HG03457 (cell line): ENCODE measurements around the gene PEA15.

Experiments used
- ATAC-seq: cut with Tn5 transposase; IDR thresholded peaks from one replicate; pipeline ENCODE4 v1.9.1; 2021; ENCODE audit warnings: moderate number of reproducible peaks; ENCODE audit not compliant: unreplicated experiment

PEA15 gene

GRCh38 chr1:160178731-160179130 is 26.5 kb upstream of the PEA15 start:
- no peak for ATAC-seq

GRCh38 chr1:160179336-160179735 is 25.8 kb upstream of the PEA15 start:
- no peak for ATAC-seq

DNA sequence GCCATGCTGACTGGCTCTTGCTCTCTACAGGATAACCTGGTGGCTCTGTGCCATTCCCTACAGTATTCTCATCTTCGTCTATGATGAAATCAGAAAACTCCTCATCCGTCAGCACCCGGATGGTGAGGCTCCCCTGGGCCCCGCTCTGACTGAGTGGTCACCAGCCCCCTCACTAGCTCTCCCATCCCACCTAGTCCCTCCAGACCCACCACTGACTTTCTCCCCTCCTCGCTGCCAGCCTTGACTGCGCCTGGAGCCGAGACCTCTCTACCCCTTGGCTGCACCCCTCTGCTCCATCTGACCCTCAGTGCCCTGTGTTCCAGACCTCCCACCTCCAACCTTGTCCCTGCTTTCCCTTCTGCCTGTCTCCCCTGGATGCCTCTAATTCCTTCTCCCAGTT is 18.9 kb upstream of the PEA15 start:
- ATAC-seq: no peak

- no peak for ATAC-seq
Observed at GRCh38 chr1:160186729-160187128, 18.5 kb upstream of the PEA15 start.

DNA sequence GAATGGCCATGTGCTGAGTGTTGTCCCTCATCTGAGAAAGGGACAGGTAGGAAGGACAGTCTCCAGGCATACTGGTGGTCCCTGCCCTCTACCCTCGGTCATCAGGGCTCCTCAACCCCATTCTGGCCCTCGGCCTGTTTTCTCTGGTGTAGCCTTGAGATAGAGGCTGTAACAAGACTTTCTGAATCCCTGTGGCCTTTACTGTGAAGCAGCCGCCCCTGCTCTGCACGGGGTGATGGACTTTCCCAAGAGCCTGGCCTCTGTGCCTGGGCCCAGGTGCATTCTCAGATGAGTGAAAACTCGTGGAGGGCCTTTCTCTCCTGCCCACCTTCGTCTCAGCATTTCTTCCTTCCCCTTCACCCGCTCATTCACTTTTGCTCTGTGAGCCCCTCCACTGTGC is 17.8 kb upstream of the PEA15 start:
- ATAC-seq: no peak

- ATAC-seq: no peak
Observed at GRCh38 chr1:160188341-160188740, 16.8 kb upstream of the PEA15 start.

DNA sequence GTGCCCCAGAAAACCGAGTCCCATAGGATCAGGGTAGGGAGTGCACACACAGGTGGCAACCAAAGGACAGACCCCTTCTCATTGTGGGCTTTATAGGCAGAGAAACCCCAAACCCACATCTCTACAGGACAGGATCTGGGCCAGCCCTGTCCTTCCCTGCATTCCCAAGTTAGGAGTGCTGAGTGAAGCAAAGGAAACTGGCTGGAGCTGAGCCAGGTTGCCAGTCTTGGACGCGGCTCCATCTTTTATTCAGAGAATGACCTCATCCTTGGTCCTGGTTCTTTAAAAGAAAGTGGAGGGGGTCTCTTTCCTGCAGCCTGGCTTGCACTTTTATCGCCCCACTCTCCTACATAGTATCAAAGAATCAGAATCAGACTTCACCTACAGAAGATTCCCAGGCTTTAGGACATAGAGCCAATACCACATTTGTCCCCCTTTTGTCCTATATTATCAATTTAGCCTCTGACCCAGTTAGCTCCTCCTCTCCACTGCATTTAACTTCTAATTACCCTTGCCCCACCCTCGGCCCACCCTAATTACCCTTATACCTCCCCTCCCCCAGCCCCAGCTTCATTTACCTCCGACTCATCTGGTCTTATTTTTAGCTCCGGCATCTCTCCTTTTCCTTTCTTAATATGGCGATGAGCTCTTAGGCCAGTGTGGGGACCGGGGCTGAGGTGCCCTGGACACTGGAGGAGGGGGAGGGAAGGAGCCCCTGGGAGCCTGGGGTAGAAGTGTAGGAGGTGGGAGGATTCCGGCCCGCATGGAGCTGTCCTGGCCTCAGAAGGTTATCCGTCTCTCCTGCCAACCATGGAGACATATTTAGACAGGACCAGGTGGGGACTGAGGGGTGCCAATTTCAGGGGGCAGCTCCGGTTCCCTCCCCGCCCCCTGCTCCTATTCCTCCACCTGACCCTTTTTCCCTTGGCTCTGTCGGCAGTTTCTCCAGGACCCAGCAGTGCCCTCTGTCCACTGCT is 15.2 kb upstream of the PEA15 start, which contains the start of gene CASQ1:
Gene CASQ1 (plus strand): TSS at position 927 of the 977 bp plus-strand sequence. CDS start 177 bp downstream, outside the sequence.
- no peak for ATAC-seq

- no peak for ATAC-seq
Observed at GRCh38 chr1:160191756-160192155, 13.4 kb upstream of the PEA15 start.

- no peak for ATAC-seq
Observed at GRCh38 chr1:160192234-160192633, 12.9 kb upstream of the PEA15 start.

DNA sequence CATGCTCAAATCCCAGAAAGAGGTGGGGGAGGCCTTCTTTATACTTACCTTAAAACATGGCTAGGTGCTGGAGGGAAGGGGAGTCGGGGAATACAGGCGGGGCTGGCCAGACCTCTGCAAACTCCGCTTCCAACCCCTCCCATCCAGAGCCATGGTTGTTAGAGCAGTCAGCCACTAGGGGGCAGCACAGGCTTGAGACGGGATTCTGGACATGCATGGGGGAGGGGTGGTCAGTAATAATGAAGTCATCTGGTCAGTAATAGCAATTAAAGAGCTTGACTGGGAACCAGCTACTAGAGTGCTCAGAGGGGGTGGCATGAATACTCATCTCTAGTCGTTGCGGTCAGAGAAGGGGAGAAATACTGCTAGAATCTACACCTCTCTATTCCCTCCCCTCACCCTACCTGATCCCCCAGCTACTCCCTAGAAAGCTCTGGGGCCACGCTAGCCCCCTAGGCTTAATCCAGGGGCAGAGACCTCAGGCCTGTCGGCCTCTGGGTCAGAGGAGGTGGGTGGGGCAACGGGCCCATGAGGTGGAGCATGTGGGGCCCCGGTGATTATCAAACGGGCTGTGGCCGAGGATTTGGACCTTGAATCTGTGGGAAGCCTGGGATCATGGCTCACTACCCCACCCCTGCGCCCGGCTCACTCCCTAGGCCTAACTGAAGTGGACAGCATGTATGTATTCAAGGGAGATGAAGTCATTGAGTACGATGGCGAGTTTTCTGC is 11.9 kb upstream of the PEA15 start:
- no peak for ATAC-seq

DNA sequence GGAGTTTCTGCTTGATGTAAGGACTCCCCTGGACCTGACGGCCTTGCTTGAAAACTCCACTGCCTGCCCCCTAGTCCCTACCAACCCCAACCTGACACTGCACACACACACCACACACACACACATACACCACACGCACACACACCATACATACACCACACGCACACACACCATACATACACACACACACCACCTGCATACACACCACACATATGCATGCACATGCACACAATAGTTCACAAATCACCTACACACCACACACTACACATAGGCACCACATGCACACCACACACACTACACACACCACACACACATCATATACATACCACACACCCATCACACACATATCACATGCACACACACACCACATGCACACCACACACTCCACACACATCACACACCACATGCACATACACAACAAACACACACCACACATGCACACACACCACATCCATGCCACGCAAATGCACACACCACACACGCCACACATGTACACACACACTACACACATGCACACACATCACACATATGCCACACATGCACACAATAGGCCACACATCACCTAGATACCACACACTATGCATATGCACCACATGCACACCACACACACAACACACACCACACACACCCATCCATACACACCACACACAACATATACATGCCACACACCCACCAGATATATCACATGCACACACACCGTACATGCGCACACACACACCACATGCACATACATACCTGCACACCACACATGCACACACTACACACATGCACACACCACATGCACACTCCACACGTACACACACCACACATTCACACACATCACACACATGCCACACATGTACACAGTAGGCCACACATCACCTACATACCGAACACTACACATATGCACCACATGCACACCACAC is 11.1 kb upstream of the PEA15 start:
- ATAC-seq: no peak

DNA sequence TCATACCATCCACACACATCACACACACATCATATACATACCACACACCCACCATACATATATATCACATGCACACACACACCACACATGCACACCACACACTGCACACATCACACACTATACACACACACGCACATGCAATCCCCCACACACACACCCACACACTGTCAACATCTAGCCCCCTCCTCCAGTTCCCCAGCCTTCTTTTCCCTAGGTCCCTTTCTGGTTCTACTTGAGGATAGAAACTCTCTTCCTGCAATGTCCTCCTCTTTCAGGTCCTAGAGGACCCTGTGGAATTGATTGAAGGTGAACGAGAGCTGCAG is 10.5 kb upstream of the PEA15 start:
- ATAC-seq: no peak

GRCh38 chr1:160196143-160196542 is 9.0 kb upstream of the PEA15 start:
- ATAC-seq: no peak

DNA sequence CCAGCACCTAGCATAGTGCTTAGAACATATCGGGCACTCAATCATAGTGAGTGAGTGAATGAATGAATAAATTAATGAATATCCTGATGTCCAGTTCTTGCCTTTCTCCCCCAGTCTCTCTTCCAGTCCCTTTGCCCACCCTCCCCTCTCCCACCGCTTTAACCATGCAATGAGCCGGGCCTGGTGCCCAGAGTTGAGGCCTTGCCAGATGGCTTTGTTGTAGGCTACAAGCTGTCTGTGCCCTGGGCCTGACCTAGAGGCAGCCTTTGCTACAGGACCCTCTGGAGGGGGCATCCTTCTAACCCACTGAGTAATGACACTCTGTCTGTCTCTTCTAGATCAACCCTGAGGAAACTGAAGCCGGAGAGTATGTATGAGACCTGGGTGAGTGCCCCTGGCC is 8.0 kb upstream of the PEA15 start:
- ATAC-seq: no peak

DNA sequence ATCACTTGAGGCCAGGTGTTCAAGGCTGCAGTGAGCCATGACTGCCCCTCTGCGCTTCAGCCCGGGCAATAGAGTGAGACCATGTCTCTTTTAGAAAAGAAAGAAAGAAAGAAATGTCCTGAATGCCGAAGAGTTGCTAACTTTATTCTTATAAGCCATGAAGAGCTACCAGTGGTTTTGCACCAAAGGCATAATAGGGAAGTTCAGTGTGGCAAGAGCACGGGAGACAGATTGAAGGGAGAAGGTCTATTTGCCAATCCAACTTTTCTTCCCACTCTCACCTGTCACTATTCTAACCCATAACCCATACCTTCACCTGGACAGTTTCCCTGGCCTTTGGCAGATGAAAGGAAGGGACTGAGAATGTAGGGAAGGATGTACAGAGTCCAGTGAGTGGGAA is 4.4 kb upstream of the PEA15 start:
- no peak for ATAC-seq

DNA sequence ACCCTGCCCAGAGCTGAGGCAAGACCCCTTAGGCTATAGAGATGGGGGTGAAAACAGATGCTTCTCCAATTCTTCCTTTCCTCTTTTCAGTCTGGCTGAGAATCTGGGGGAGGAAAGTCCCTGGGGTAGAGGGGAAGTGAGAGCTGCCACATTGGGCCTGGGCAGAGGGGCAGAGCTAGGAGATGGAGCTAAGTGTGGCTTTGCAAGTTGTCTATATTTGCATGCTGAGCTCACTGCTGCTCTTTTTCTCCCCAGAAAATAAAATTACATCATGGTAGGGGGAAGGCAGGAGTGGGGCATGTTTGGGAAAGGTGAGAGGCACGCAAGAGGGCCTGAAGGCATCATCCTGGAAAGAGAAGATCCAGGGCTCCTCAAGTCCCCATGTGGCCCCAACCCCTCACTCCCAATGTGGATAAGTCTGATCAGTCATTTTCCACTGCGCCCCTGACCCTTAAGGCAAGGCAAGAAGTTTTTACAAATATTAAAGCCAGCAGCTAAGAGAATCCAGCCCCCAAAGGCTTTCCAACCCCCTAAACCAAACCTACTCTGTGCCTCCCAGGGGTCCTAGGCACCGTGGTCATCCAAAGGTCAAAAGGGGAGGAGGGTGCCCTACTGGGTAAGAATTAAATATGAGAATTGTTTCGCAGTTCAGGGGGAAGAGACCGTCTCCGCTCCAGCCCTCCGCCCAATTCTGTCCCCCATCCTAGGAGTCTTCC is 500 bp upstream of the PEA15 start:
- peak; percentile 54 for ATAC-seq

- ATAC-seq: no peak
Observed at GRCh38 chr1:160206036-160206389, 829 bp downstream of the PEA15 start.

DNA sequence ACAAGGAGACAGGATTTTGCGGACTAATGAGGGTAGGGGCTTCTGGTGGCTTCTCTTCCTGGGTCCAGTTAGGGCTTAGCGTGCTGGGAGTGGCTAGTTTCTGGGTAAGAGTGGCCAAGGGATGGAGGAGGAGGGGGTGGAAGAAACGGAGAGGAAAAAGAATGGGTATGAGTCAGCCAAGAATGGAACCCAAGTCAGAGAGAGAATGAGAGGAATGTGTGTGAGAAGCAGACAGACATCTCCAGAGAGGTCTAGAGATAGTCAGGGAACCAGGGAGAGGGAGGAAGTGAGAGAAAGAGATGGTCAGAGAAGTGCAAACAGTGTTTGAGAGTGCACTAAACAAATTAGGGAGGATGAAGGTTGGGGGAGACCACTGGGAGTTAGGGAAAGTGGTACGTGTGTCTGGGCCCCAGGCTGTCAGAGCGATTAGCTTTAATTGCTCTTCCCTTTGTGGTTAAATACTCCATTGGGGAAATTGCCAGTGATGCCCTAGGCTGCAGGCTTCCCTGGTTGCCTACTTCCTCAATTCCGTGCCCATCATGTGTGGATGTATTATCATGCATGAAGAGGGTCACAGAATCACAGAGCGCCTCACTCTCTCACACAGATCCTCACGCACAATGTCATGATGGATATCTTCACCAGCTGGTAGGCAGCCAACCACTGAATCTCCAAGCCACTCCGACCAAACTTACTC is 1.4 kb downstream of the PEA15 start:
- ATAC-seq: no peak

DNA sequence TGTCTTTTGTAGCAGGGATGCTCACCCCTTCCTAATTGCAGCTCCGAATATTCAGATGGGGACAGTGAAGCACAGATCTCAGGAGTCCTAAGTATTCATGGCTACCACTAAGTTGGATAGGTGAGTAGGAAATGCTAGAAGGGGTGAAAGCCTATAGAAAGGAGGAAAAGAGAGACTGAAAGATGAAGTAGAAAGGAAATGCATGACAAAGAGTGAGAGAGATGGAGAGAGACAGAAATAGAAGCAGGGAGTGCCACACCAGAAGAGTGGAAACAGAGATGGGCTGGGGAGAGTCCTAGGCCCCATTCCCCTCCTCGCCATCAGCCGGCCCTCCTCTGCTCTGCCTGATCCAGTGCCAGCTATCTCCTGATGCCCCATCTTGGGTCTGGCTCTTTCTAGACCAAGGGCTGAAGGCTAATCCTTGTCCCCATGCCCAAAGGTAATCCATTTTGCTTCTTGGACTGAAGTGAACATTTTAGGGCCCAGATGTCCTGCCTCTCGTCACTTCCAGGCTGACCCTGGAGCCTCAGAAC is 2.0 kb downstream of the PEA15 start:
- ATAC-seq: no peak
